Keratinocyte (primary cell): ENCODE data around the gene ATG9A. TPM values are rescaled to one million over a fixed set of nuclear protein-coding genes. Genes with fewer than 3 reads are reported as not detected.

Experiments
- DNase-seq: peaks from one replicate; pipeline ENCODE4 v3.0.0-alpha.2; 2011; ENCODE audit warnings: low read depth, missing footprints, low spot score
- FAIRE-seq: peaks from 2 replicates; lab custom pipeline; 2011; peaks lifted over from hg19 to GRCh38; lab: Jason Lieb, UNC
- H2AFZ ChIP-seq: 2 replicates; pipeline ENCODE4 v1.6.0; 2012; ENCODE audit warnings: low read length, control low read depth, inconsistent platforms; ENCODE audit not compliant: control insufficient read depth
- H3K27ac ChIP-seq: 2 replicates; pipeline ENCODE4 v1.5.1; 2011; ENCODE audit warnings: low read length; ENCODE audit not compliant: control insufficient read depth, insufficient read depth
- H3K27me3 ChIP-seq: 3 replicates; pipeline ENCODE4 v1.6.0; 2011; ENCODE audit warnings: low read length; ENCODE audit not compliant: control insufficient read depth, insufficient read depth; ENCODE audit errors: extremely low read depth
- H3K36me3 ChIP-seq, 2 experiments: 2 replicates in 1 of 2; 3 replicates in 1 of 2; pipeline ENCODE4 v1.5.1; 2011; ENCODE audit warnings: low read length in 2 of 2, mild to moderate bottlenecking in 1 of 2; ENCODE audit not compliant: control insufficient read depth in 2 of 2, insufficient read depth in 2 of 2; ENCODE audit errors: extremely low read depth in 1 of 2
- H3K4me1 ChIP-seq: 3 replicates; pipeline ENCODE4 v1.5.1; 2011; ENCODE audit warnings: low read length; ENCODE audit not compliant: control insufficient read depth, insufficient read depth; ENCODE audit errors: extremely low read depth
- H3K4me2 ChIP-seq: 3 replicates; pipeline ENCODE4 v1.6.0; 2011; ENCODE audit warnings: low read depth, low read length; ENCODE audit not compliant: control insufficient read depth, insufficient read depth; ENCODE audit errors: extremely low read depth
- H3K4me3 ChIP-seq, 3 experiments: fragments of 200-600 bp in 1 of 3; sonication (generic) in 1 of 3; 2 replicates in 2 of 3; 3 replicates in 1 of 3; pipeline ENCODE4 v1.5.1; 2011 to 2016; ENCODE audit warnings: low read length in 3 of 3, mild to moderate bottlenecking in 3 of 3, control low read depth in 2 of 3, inconsistent platforms in 1 of 3, low read depth in 1 of 3, mixed read lengths in 1 of 3, mixed run types in 1 of 3, moderate library complexity in 1 of 3; ENCODE audit not compliant: control insufficient read depth in 2 of 3, insufficient read depth in 2 of 3; ENCODE audit errors: extremely low read depth in 1 of 3
- H3K79me2 ChIP-seq: 2 replicates; pipeline ENCODE4 v1.6.0; 2012; ENCODE audit warnings: low read length; ENCODE audit not compliant: control insufficient read depth, insufficient read depth
- H3K9ac ChIP-seq: 3 replicates; pipeline ENCODE4 v1.6.0; 2011; ENCODE audit warnings: low read length; ENCODE audit not compliant: control insufficient read depth, insufficient read depth; ENCODE audit errors: extremely low read depth
- H3K9me1 ChIP-seq: 3 replicates; pipeline ENCODE4 v1.6.0; 2011; ENCODE audit warnings: low read length; ENCODE audit not compliant: control insufficient read depth, insufficient read depth; ENCODE audit errors: extremely low read depth
- H3K9me3 ChIP-seq: 2 replicates; pipeline ENCODE4 v1.5.1; 2012; ENCODE audit warnings: low read depth, low read length; ENCODE audit not compliant: control insufficient read depth
- H4K20me1 ChIP-seq: 3 replicates; pipeline ENCODE4 v1.6.0; 2011; ENCODE audit warnings: low read length; ENCODE audit not compliant: control insufficient read depth, insufficient read depth; ENCODE audit errors: extremely low read depth
- CTCF ChIP-seq, 3 experiments: IDR thresholded peaks in 1 of 3; conservative IDR thresholded peaks in 1 of 3; optimal IDR thresholded peaks in 1 of 3; 2 replicates in 2 of 3; 3 replicates in 1 of 3; pipeline versions ENCODE3 to v1.5.1; 2011; ENCODE audit warnings: low read length in 3 of 3, mild to moderate bottlenecking in 3 of 3, moderate library complexity in 2 of 3, control low read depth in 1 of 3, inconsistent platforms in 1 of 3; ENCODE audit not compliant: insufficient read depth in 2 of 3; ENCODE audit errors: extremely low read depth in 1 of 3
- EZH2 ChIP-seq: IDR thresholded peaks from one replicate; pipeline ENCODE4 v1.6.1; 2012; ENCODE audit warnings: inconsistent platforms, mild to moderate bottlenecking, low read length, moderate library complexity
- dilution Hi-C: fragments of 300-500 bp; cut with MboI; formaldehyde crosslinking; loops from one replicate; pipeline ENCODE4 v1.7.0; 2020; ENCODE audit warnings: low sequenced_read_pairs; ENCODE audit not compliant: extremely low pct_ligation_motif_present
- polyA plus RNA-seq, 5 experiments: library from polyadenylated mRNA; depleted of rRNA in 3 of 5; stranded (reverse) in 3 of 5; stranded (forward) in 1 of 5; unstranded in 1 of 5; fragments of >200 nt; gene quantifications; 1 replicate in 1 of 5; 2 replicates in 3 of 5; 3 replicates in 1 of 5; pipeline versions ENCODE4 v1.2.1 to v1.2.3, GENCODE V29; 2011 to 2012; ENCODE audit warnings: missing spikeins in 2 of 5, low read depth in 1 of 5, low replicate concordance in 1 of 5

Gene ATG9A
- polyA plus RNA-seq, 1 donor (not counting 4 experiments of a cell fraction or from before 2014, with no cell fraction given) = 58.8 TPM

GRCh38 chr2:219250049-219250781, 20.8 kb upstream of the ATG9A start:
- Histone ChIP-seq H3K9me1 (no peaks in the 10 kb centered on the region), H3K27ac (peak overlapping the region; percentile 88), H3K4me3 (peak overlapping the region; percentile 21 to 43 (median 40)), H3K9ac (peak overlapping the region; percentile 69), H3K27me3 (peaks cover 4% of the 10 kb centered on the region), H3K9me3 (no peaks in the 10 kb centered on the region), H3K36me3 (peaks cover 31 to 39% of the 10 kb centered on the region in 2 experiments), H3K4me2 (peak overlapping the region; percentile 73), H2AFZ (no peak overlapping the region), H3K4me1 (peaks cover 62% of the 10 kb centered on the region), H4K20me1 (peaks cover 5% of the 10 kb centered on the region), H3K79me2 (peaks cover 60% of the 10 kb centered on the region)
- dilution Hi-C loops = no loop called here
- DNase-seq = no peak
- no peak for FAIRE-seq
- TF ChIP-seq CTCF (optimal IDR thresholded peaks at IDR 0.05 in 1 of 3, IDR thresholded peaks at IDR 0.05 in 1 of 3, conservative IDR thresholded peaks at IDR 0.05 in 1 of 3; ENCODE audit: extremely low read depth in 1 of 3, insufficient read depth in 2 of 3, low read length in 3 of 3) (no peak), EZH2 (no peak)

GRCh38 chr2:219249203-219249980, 20.0 kb upstream of the ATG9A start:
- DNase-seq (peak; percentile 81), FAIRE-seq (peak; percentile 86)
- peak overlapping the region; percentile 69 for H3K9ac ChIP-seq
- H3K4me3 ChIP-seq = peak overlapping the region; percentile 21 to 43 (median 40)
- peaks cover 60% of the 10 kb centered on the region for H3K79me2 ChIP-seq
- H4K20me1 ChIP-seq = peaks cover 5% of the 10 kb centered on the region
- H3K9me3 ChIP-seq = no peaks in the 10 kb centered on the region
- no peak overlapping the region for H2AFZ ChIP-seq
- H3K27me3 ChIP-seq = no peaks in the 10 kb centered on the region
- H3K27ac ChIP-seq = peak overlapping the region; percentile 88
- no peaks in the 10 kb centered on the region for H3K9me1 ChIP-seq
- peak overlapping the region; percentile 78 for H3K4me2 ChIP-seq
- peaks cover 65% of the 10 kb centered on the region for H3K4me1 ChIP-seq
- peaks cover 31 to 39% of the 10 kb centered on the region in 2 experiments for H3K36me3 ChIP-seq
- dilution Hi-C loops = no loop called here
- TF ChIP-seq CTCF (optimal IDR thresholded peaks at IDR 0.05 in 1 of 3, IDR thresholded peaks at IDR 0.05 in 1 of 3, conservative IDR thresholded peaks at IDR 0.05 in 1 of 3; ENCODE audit: extremely low read depth in 1 of 3, insufficient read depth in 2 of 3, low read length in 3 of 3) (peak in 1 of 3 experiments; percentile 11), EZH2 (no peak)
